ENCODE results near the gene MRPL46.
"Not testable (repeated sequence)": the region's sequence is repeated elsewhere in the genome, so short reads cannot be mapped to it uniquely, and the experiment has no call there.

The MRPL46 gene

GRCh38 chr15:88441076-88441730 is 26.0 kb downstream of the MRPL46 start:
- H4K20me1 ChIP-seq (ENCODE audit: insufficient read depth, low read length), result no peaks in the 10 kb centered on the region
- no peak overlapping the region for H3K9ac ChIP-seq (ENCODE audit: low read depth, low read length)

DNA sequence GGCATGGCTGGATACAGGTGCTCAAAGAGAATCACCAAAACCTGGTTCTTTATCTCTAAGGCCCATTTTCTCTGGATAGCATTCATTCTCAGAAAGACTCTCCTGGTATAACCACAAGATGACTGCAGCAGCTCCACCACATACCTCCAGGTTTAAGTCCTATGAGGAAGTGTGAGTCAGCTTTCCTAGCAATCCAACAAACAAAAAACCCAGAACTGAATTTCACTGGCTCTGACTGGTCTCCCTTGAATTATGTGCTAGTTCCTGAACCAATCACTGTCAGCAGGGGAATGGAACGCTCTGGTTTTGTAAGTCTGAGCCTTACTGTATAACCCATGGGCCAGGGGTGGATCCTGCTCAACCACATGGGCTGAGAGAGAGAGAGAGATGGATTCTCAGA is 27.2 kb downstream of the MRPL46 start:
- H4K20me1 ChIP-seq (ENCODE audit: insufficient read depth, low read length), result no peaks in the 10 kb centered on the region
- no peaks in the 10 kb centered on the region for H3K4me1 ChIP-seq (ENCODE audit: insufficient read depth, low read length)
- H3K9ac ChIP-seq (ENCODE audit: low read depth, low read length), result no peak overlapping the region
- no peak for DNase-seq
- H3K79me2 ChIP-seq (ENCODE audit: insufficient read depth, low read length), result no peaks in the 10 kb centered on the region
- no peak overlapping the region for H3K27ac ChIP-seq (ENCODE audit: low read length)
- ATAC-seq (ENCODE audit: insufficient read depth, low read depth), result no peak
- H3K4me3 ChIP-seq (ENCODE audit: low read depth in 1 of 2, low read length in 2 of 2), result no peak overlapping the region
- no peaks in the 10 kb centered on the region for H3K36me3 ChIP-seq (ENCODE audit: insufficient read depth, low read length)
- peaks cover 5% of the 10 kb centered on the region for H3K9me3 ChIP-seq (ENCODE audit: insufficient read depth, low read length, severe bottlenecking)
- no peak for TF ChIP-seq EZH2 (IDR thresholded peaks at IDR 0.05; ENCODE audit: borderline replicate concordance, low read depth, low read length, severe bottlenecking)
- TF ChIP-seq, protein P1, sequence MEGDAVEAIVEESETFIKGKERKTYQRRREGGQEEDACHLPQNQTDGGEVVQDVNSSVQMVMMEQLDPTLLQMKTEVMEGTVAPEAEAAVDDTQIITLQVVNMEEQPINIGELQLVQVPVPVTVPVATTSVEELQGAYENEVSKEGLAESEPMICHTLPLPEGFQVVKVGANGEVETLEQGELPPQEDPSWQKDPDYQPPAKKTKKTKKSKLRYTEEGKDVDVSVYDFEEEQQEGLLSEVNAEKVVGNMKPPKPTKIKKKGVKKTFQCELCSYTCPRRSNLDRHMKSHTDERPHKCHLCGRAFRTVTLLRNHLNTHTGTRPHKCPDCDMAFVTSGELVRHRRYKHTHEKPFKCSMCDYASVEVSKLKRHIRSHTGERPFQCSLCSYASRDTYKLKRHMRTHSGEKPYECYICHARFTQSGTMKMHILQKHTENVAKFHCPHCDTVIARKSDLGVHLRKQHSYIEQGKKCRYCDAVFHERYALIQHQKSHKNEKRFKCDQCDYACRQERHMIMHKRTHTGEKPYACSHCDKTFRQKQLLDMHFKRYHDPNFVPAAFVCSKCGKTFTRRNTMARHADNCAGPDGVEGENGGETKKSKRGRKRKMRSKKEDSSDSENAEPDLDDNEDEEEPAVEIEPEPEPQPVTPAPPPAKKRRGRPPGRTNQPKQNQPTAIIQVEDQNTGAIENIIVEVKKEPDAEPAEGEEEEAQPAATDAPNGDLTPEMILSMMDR (IDR thresholded peaks at IDR 0.05; ENCODE audit: borderline replicate concordance, extremely low read depth, low read length, poor library complexity, severe bottlenecking), result no peak
- H2AFZ ChIP-seq (ENCODE audit: low read depth, low read length), result no peak overlapping the region
- no peak overlapping the region for H3K4me2 ChIP-seq (ENCODE audit: insufficient read depth, low read length)
- no peaks in the 10 kb centered on the region for H3K27me3 ChIP-seq (ENCODE audit: insufficient read depth, low read length, poor library complexity)

More at GRCh38 chr15:88441076-88441730, 26.0 kb downstream of the MRPL46 start:
- Histone ChIP-seq H3K79me2 (ENCODE audit: insufficient read depth, low read length) (no peaks in the 10 kb centered on the region), H2AFZ (ENCODE audit: low read depth, low read length) (no peak overlapping the region), H3K27ac (ENCODE audit: low read length) (no peak overlapping the region), H3K27me3 (ENCODE audit: insufficient read depth, low read length, poor library complexity) (no peaks in the 10 kb centered on the region), H3K36me3 (ENCODE audit: insufficient read depth, low read length) (no peaks in the 10 kb centered on the region), H3K9me3 (ENCODE audit: insufficient read depth, low read length, severe bottlenecking) (peaks cover 5% of the 10 kb centered on the region), H3K4me2 (ENCODE audit: insufficient read depth, low read length) (no peak overlapping the region), H3K4me1 (ENCODE audit: insufficient read depth, low read length) (no peaks in the 10 kb centered on the region), H3K4me3 (ENCODE audit: low read depth in 1 of 2, low read length in 2 of 2) (no peak overlapping the region)
- ATAC-seq (ENCODE audit: insufficient read depth, low read depth), result no peak
- no peak for DNase-seq
- TF ChIP-seq, protein P1 (IDR thresholded peaks at IDR 0.05; ENCODE audit: borderline replicate concordance, extremely low read depth, low read length, poor library complexity, severe bottlenecking), result no peak
- no peak for TF ChIP-seq EZH2 (IDR thresholded peaks at IDR 0.05; ENCODE audit: borderline replicate concordance, low read depth, low read length, severe bottlenecking)

DNA sequence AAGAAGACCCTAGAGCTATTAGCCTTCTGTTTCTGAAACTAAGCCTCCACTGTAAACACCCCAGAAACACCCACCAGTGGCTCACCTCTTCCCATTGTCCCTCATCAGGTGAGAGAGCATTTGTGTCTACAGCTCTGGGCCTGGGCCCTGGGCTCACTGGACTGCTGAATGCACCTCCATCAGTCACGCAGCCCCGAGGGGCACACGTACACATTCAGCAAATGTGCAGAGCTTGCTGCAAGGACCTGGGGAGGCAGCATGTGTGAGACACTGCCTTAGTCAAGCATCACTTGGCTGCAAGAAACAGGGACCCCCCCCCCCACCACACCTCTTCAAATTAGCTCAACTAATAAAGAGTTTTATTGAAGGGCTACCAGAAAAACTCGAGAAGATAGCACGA is 29.0 kb downstream of the MRPL46 start:
- no peaks in the 10 kb centered on the region for H4K20me1 ChIP-seq (ENCODE audit: insufficient read depth, low read length)
- H3K27ac ChIP-seq (ENCODE audit: low read length), result no peak overlapping the region
- no peaks in the 10 kb centered on the region for H3K27me3 ChIP-seq (ENCODE audit: insufficient read depth, low read length, poor library complexity)
- H3K9me3 ChIP-seq (ENCODE audit: insufficient read depth, low read length, severe bottlenecking), result no peaks in the 10 kb centered on the region
- H3K4me2 ChIP-seq (ENCODE audit: insufficient read depth, low read length), result no peak overlapping the region
- no peak overlapping the region for H2AFZ ChIP-seq (ENCODE audit: low read depth, low read length)
- no peak overlapping the region for H3K9ac ChIP-seq (ENCODE audit: low read depth, low read length)
- H3K79me2 ChIP-seq (ENCODE audit: insufficient read depth, low read length), result no peaks in the 10 kb centered on the region
- ATAC-seq (ENCODE audit: insufficient read depth, low read depth), result no peak
- no peaks in the 10 kb centered on the region for H3K4me1 ChIP-seq (ENCODE audit: insufficient read depth, low read length)
- H3K4me3 ChIP-seq (ENCODE audit: low read depth in 1 of 2, low read length in 2 of 2), result no peak overlapping the region
- TF ChIP-seq EZH2 (IDR thresholded peaks at IDR 0.05; ENCODE audit: borderline replicate concordance, low read depth, low read length, severe bottlenecking), result no peak
- TF ChIP-seq, protein P1 (IDR thresholded peaks at IDR 0.05; ENCODE audit: borderline replicate concordance, extremely low read depth, low read length, poor library complexity, severe bottlenecking), result no peak
- DNase-seq, result no peak
- H3K36me3 ChIP-seq (ENCODE audit: insufficient read depth, low read length), result no peaks in the 10 kb centered on the region

GRCh38 chr15:88434106-88434505 is 33.1 kb downstream of the MRPL46 start:
- H3K36me3 ChIP-seq (ENCODE audit: insufficient read depth, low read length); H3K27me3 ChIP-seq (ENCODE audit: insufficient read depth, low read length, poor library complexity); H3K4me1 ChIP-seq (ENCODE audit: insufficient read depth, low read length); H3K27ac ChIP-seq (ENCODE audit: low read length); H3K9ac ChIP-seq (ENCODE audit: low read depth, low read length); H3K4me2 ChIP-seq (ENCODE audit: insufficient read depth, low read length); H4K20me1 ChIP-seq (ENCODE audit: insufficient read depth, low read length); H3K4me3 ChIP-seq (ENCODE audit: low read depth in 1 of 2, low read length in 2 of 2); H3K9me3 ChIP-seq (ENCODE audit: insufficient read depth, low read length, severe bottlenecking); H2AFZ ChIP-seq (ENCODE audit: low read depth, low read length); DNase-seq; ATAC-seq (ENCODE audit: insufficient read depth, low read depth); H3K79me2 ChIP-seq (ENCODE audit: insufficient read depth, low read length): not testable (repeated sequence)
